ENCODE results near the gene HSD3B7.

Gene HSD3B7

DNA sequence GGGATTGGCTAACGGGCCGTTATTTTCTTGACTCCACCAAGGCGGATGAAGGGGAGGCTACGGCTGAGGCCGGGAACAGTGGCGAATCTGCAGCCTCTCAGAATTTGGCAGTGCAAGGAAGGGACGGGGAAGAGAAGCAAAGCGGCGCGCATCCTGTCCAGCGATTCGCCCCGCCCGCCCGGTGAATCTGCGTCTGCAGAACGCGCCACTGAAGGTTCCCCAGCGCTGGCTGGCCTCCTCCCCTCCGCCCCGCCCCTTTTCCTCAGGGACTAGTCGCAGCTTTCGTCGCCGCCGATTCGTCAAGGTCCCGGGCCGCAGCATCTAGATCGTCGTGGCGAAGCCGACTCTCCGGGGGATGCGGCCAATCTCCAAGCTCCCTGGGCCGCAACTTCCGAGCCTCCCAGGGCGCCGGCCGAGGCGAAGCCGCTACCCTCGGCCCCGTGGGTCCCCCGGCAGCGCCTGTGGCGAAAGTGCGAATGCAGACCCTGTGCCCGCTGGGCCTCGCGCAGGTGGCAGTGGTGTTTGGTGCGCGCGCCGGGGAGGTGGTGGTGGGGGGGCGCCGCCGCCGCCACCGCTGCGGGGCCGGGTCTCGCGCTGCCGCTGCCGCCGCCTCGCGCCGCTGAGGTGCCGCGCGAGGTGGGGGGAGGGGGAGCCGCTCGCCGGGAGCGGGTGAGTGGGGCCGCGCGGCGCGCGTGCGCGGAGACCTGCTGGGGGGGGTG lies 27.4 kb upstream of the HSD3B7 start, which contains the start of gene SETD1A (continued):
- TF ChIP-seq, protein P1, sequence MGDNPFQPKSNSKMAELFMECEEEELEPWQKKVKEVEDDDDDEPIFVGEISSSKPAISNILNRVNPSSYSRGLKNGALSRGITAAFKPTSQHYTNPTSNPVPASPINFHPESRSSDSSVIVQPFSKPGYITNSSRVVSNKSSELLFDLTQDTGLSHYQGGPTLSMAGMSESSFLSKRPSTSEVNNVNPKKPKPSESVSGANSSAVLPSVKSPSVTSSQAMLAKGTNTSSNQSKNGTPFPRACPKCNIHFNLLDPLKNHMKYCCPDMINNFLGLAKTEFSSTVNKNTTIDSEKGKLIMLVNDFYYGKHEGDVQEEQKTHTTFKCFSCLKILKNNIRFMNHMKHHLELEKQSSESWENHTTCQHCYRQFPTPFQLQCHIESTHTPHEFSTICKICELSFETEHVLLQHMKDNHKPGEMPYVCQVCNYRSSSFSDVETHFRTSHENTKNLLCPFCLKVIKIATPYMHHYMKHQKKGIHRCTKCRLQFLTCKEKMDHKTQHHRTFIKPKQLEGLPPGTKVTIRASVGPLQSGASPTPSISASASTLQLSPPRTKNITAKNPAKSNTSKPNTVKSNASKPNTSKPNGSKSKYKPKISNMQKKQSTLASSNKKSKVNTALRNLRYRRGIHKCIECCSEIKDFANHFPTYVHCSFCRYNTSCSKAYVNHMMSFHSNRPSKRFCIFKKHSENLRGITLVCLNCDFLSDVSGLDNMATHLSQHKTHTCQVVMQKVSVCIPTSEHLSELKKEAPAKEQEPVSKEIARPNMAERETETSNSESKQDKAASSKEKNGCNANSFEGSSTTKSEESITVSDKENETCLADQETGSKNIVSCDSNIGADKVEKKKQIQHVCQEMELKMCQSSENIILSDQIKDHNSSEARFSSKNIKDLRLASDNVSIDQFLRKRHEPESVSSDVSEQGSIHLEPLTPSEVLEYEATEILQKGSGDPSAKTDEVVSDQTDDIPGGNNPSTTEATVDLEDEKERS (tag by site-specific recombination; IDR thresholded peaks at IDR 0.05) = no peak
- TF ChIP-seq ZNF530 (tag by site-specific recombination; IDR thresholded peaks at IDR 0.05; ENCODE audit: low read depth) (no peak), ZNF391 (tag by site-specific recombination; IDR thresholded peaks at IDR 0.05; ENCODE audit: borderline replicate concordance, low read depth) (peak; percentile 98), KLF7 (tag by site-specific recombination; IDR thresholded peaks at IDR 0.05; ENCODE audit: borderline replicate concordance) (peak; percentile 97), ZNF335 (tag by site-specific recombination; conservative IDR thresholded peaks at IDR 0.05) (peak; percentile 74), ZEB2 (tag by site-specific recombination; IDR thresholded peaks at IDR 0.05) (peak; percentile 94), SP7 (tag by site-specific recombination; IDR thresholded peaks at IDR 0.05) (peak; percentile 97), ZNF394 (tag by site-specific recombination; IDR thresholded peaks at IDR 0.05; ENCODE audit: borderline replicate concordance) (peak; percentile 84), RBAK (tag by site-specific recombination; IDR thresholded peaks at IDR 0.05) (no peak), ZNF214 (tag by site-specific recombination; IDR thresholded peaks at IDR 0.05; ENCODE audit: borderline replicate concordance) (no peak), ZFP3 (tag by site-specific recombination; IDR thresholded peaks at IDR 0.05; ENCODE audit: low read depth) (no peak), ZNF239 (tag by site-specific recombination; IDR thresholded peaks at IDR 0.05) (0 out of 2 replicates have a peak, but pooled peaks have one; percentile 3), KLF8 (tag by site-specific recombination; IDR thresholded peaks at IDR 0.05) (peak; percentile 100), ZNF626 (tag by site-specific recombination; IDR thresholded peaks at IDR 0.05) (no peak; the same call in 1 of the 2 replicates), KLF1 (tag by site-specific recombination; IDR thresholded peaks at IDR 0.05) (peak; percentile 93)
- TF ChIP-seq, protein P2, sequence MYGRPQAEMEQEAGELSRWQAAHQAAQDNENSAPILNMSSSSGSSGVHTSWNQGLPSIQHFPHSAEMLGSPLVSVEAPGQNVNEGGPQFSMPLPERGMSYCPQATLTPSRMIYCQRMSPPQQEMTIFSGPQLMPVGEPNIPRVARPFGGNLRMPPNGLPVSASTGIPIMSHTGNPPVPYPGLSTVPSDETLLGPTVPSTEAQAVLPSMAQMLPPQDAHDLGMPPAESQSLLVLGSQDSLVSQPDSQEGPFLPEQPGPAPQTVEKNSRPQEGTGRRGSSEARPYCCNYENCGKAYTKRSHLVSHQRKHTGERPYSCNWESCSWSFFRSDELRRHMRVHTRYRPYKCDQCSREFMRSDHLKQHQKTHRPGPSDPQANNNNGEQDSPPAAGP (tag by site-specific recombination; IDR thresholded peaks at IDR 0.05) = peak; percentile 100
- TF ChIP-seq, protein P3, sequence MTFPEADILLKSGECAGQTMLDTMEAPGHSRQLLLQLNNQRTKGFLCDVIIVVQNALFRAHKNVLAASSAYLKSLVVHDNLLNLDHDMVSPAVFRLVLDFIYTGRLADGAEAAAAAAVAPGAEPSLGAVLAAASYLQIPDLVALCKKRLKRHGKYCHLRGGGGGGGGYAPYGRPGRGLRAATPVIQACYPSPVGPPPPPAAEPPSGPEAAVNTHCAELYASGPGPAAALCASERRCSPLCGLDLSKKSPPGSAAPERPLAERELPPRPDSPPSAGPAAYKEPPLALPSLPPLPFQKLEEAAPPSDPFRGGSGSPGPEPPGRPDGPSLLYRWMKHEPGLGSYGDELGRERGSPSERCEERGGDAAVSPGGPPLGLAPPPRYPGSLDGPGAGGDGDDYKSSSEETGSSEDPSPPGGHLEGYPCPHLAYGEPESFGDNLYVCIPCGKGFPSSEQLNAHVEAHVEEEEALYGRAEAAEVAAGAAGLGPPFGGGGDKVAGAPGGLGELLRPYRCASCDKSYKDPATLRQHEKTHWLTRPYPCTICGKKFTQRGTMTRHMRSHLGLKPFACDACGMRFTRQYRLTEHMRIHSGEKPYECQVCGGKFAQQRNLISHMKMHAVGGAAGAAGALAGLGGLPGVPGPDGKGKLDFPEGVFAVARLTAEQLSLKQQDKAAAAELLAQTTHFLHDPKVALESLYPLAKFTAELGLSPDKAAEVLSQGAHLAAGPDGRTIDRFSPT (tag by site-specific recombination; IDR thresholded peaks at IDR 0.05) = peak; percentile 98
- TF ChIP-seq, protein P4, sequence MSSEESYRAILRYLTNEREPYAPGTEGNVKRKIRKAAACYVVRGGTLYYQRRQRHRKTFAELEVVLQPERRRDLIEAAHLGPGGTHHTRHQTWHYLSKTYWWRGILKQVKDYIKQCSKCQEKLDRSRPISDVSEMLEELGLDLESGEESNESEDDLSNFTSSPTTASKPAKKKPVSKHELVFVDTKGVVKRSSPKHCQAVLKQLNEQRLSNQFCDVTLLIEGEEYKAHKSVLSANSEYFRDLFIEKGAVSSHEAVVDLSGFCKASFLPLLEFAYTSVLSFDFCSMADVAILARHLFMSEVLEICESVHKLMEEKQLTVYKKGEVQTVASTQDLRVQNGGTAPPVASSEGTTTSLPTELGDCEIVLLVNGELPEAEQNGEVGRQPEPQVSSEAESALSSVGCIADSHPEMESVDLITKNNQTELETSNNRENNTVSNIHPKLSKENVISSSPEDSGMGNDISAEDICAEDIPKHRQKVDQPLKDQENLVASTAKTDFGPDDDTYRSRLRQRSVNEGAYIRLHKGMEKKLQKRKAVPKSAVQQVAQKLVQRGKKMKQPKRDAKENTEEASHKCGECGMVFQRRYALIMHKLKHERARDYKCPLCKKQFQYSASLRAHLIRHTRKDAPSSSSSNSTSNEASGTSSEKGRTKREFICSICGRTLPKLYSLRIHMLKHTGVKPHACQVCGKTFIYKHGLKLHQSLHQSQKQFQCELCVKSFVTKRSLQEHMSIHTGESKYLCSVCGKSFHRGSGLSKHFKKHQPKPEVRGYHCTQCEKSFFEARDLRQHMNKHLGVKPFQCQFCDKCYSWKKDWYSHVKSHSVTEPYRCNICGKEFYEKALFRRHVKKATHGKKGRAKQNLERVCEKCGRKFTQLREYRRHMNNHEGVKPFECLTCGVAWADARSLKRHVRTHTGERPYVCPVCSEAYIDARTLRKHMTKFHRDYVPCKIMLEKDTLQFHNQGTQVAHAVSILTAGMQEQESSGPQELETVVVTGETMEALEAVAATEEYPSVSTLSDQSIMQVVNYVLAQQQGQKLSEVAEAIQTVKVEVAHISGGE (tag by site-specific recombination; conservative IDR thresholded peaks at IDR 0.05; ENCODE audit: low read depth) = peak; percentile 97
- TF ChIP-seq, protein P5, sequence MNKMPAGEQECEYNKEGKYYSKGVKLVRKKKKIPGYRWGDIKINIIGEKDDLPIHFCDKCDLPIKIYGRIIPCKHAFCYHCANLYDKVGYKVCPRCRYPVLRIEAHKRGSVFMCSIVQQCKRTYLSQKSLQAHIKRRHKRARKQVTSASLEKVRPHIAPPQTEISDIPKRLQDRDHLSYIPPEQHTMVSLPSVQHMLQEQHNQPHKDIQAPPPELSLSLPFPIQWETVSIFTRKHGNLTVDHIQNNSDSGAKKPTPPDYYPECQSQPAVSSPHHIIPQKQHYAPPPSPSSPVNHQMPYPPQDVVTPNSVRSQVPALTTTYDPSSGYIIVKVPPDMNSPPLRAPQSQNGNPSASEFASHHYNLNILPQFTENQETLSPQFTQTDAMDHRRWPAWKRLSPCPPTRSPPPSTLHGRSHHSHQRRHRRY (tag by site-specific recombination; IDR thresholded peaks at IDR 0.05) = 0 out of 2 replicates have a peak, but pooled peaks have one; percentile 81
- TF ChIP-seq, protein P6, sequence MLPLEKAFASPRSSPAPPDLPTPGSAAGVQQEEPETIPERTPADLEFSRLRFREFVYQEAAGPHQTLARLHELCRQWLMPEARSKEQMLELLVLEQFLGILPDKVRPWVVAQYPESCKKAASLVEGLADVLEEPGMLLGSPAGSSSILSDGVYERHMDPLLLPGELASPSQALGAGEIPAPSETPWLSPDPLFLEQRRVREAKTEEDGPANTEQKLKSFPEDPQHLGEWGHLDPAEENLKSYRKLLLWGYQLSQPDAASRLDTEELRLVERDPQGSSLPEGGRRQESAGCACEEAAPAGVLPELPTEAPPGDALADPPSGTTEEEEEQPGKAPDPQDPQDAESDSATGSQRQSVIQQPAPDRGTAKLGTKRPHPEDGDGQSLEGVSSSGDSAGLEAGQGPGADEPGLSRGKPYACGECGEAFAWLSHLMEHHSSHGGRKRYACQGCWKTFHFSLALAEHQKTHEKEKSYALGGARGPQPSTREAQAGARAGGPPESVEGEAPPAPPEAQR (tag by site-specific recombination; IDR thresholded peaks at IDR 0.05) = peak; percentile 90; the same call in 1 of the 2 replicates
- TF ChIP-seq, protein P7, sequence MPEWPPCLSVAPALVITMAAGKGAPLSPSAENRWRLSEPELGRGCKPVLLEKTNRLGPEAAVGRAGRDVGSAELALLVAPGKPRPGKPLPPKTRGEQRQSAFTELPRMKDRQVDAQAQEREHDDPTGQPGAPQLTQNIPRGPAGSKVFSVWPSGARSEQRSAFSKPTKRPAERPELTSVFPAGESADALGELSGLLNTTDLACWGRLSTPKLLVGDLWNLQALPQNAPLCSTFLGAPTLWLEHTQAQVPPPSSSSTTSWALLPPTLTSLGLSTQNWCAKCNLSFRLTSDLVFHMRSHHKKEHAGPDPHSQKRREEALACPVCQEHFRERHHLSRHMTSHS (tag by site-specific recombination; IDR thresholded peaks at IDR 0.05) = 0 out of 2 replicates have a peak, but pooled peaks have one; percentile 13
- TF ChIP-seq, protein P8, sequence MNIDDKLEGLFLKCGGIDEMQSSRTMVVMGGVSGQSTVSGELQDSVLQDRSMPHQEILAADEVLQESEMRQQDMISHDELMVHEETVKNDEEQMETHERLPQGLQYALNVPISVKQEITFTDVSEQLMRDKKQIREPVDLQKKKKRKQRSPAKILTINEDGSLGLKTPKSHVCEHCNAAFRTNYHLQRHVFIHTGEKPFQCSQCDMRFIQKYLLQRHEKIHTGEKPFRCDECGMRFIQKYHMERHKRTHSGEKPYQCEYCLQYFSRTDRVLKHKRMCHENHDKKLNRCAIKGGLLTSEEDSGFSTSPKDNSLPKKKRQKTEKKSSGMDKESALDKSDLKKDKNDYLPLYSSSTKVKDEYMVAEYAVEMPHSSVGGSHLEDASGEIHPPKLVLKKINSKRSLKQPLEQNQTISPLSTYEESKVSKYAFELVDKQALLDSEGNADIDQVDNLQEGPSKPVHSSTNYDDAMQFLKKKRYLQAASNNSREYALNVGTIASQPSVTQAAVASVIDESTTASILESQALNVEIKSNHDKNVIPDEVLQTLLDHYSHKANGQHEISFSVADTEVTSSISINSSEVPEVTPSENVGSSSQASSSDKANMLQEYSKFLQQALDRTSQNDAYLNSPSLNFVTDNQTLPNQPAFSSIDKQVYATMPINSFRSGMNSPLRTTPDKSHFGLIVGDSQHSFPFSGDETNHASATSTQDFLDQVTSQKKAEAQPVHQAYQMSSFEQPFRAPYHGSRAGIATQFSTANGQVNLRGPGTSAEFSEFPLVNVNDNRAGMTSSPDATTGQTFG (tag by site-specific recombination; IDR thresholded peaks at IDR 0.05; ENCODE audit: borderline replicate concordance) = peak; percentile 93
